Fibroblast of skin of left quadriceps (primary cell): Measurements from ENCODE around the gene ARL17A.
"Not testable (repeated sequence)": the region's sequence is repeated elsewhere in the genome, so short reads cannot be mapped to it uniquely, and the experiment has no call there.

Experiments
- DNase-seq, 2 experiments: peaks; one replicate each; pipeline ENCODE4 v3.0.0-alpha.2; 2013; ENCODE audit warnings: low read depth in 2 of 2

The ARL17A gene

DNA sequence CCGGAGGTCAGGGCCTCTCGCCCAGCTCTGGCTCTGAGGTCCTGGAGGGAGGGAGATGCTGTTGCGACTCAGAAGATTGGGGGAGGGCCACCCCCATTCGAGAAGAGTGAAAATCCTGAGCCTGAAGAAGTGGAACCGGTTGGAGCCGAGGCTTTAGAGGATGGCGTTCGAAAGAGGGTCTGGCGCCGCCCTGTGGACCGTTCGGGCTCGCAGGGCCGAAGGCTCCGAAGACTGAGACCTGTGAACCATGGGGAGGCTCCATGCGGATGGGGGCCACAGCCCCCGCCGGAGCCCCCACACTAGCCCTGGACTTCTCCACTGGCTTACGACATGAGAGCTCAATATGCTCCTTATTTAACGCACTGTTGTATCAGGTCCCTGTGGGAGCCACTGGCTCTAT lies 20.3 kb downstream of the ARL17A start:
- DNase-seq: not testable (repeated sequence)

GRCh38 chr17:46548607-46549006 lies 30.9 kb downstream of the ARL17A start:
- DNase-seq: not testable (repeated sequence)

DNA sequence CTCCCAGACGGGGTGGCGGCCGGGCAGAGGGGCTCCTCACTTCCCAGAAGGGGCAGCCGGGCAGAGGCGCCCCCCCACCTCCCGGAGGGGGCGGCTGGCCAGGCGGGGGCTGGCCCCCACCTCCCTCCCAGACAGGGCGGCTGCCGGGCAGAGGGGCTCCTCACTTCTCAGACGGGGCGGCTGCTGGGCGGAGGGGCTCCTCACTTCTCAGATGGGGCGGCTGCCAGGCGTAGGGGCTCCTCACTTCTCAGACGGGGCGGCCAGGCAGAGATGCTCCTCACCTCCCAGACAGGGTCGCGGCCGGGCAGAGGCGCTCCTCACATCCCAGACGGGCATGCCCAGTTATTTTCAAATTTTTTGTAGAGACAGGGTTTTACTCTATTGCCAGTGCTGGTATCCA lies 44.8 kb downstream of the ARL17A start:
- not testable (repeated sequence) for DNase-seq

DNA sequence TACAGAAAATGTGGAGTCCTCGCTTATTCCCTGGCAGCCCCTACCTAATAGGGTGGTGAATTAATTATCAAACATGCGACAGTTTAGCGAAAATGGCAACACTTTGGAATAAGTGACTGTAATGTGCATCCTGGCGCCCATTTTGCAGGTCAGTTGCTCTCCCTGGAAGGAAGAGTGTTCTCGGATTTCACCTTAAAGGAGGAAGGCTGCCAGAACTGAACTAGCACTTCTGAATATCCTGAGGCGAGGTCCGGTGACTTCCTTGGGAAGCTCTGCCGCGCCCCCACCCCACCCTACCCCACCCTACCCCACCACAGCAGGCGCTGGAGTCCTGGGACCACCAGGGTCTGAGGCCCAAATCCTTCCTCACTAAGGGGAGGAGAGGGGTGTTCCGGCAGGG lies 67.3 kb downstream of the ARL17A start, which contains the start of gene LRRC37A2:
LRRC37A2 (plus strand) TSS at position 301 of the 400 bp plus-strand sequence. CDS start 245 bp downstream, outside the sequence.
- DNase-seq: not testable (repeated sequence)

- DNase-seq: not testable (repeated sequence)
Measured at GRCh38 chr17:46505896-46506295, 73.6 kb downstream of the ARL17A start.

DNA sequence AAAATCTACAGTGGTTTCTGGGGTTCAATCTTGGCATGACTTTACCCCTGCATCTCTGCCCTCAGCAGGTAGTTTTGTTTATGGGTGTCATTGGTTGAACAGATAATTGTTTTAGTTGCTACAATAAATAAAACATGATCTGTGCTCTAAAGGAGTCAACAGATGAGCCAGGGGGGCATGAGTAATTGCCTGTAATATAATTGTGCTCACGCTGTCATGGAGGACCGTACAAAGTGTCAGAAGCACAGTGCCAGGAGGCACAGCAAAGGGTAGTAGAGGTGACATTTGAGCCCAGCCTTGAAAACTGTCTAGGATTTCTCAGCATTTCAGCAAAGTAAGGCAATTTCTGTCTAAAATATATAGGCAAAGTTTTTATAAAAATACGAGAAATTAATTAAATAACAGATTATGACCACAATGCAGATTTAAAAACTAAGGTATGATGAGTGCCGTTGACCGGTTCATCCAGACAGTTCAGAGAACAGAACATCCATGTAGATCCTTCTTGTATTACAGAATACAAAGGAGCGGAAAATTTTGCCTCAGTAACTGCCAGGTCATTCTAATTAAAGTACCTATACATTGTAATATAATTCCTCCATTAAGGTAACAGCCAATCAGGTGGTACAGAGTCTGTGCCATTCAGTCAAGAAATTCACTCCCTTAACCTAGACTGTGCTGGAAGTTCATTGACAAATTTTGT lies 79.9 kb downstream of the ARL17A start:
- not testable (repeated sequence) for DNase-seq

GRCh38 chr17:46492021-46492420 lies 87.5 kb downstream of the ARL17A start:
- not testable (repeated sequence) for DNase-seq

- DNase-seq: not testable (repeated sequence)
Measured at GRCh38 chr17:46481310-46481709, 98.2 kb downstream of the ARL17A start.

DNA sequence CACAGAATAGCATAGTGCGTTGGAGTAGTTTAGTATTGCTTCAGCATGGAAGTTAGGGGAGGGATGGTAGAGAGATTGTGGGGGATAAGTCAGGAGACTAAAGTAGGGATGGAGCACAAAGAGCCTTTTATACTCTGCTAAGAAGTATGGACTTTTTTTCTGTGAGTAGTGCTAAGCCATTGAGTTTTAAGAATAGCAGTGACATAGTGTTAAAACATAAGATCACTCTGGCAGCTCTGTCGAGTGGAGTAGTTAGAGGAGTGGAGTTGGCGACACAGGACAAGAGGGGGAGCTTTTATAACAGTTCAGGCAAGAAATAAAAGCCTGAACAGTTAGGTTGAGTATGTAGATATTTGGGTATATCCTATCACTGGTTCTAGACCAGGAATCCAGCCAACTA lies 100.7 kb downstream of the ARL17A start:
- DNase-seq: not testable (repeated sequence)

DNA sequence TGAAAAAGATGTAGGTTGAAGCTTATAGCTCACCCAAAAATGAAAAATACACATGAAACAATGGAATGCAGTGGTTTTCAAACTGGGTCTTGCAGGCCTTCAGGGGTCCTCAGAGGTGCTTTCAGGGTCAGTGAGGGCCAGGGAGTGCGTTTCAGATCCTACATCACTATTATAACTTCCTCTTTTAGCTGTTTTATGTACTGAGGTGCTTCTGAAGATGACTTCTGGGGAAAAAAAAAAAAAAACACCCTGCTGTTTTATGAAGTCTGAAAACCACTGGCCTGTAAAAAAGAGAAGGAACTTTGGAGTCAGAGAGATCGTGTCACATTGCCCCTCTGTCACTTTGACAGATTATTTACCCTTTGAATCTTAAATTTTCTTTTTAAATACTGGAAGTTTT lies 103.9 kb downstream of the ARL17A start:
- DNase-seq: not testable (repeated sequence)

DNA sequence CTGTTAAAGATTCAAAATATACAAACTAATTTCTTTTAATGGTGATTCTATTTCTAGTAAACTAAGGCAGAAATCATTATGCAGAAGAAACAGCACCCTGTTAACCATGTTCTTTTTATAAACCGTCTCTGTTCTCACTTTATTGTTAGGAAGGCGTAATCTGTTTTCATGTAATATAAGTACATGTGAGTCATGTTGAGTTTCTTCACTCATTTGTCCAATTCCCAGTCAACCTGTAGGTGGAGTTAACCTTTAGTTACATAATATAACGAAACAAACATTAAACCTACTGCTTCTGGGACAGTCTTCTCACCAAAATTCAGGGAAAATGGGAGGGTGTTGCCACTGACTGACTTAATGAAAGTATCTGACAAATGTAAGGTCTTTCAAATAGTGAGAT lies 105.0 kb downstream of the ARL17A start:
- not testable (repeated sequence) for DNase-seq

- not testable (repeated sequence) for DNase-seq
Measured at GRCh38 chr17:46467618-46468017, 111.9 kb downstream of the ARL17A start.
